ENCODE data around the gene TRRAP. TPM values are rescaled to one million over a fixed set of nuclear protein-coding genes. Genes with fewer than 3 reads are reported as not detected.

The TRRAP gene
- total and polyA plus RNA-seq, 5 donors = 11.3 to 26.1 (median 19.7) TPM

- Histone ChIP-seq H3K9me3 (ENCODE audit: control insufficient read depth, low read length) (no peaks in the 10 kb centered on the region), H3K4me1 (ENCODE audit: control insufficient read depth, insufficient read depth, low read length) (no peaks in the 10 kb centered on the region), H3K27ac (ENCODE audit: low read length) (no peak overlapping the region), H3K27me3 (ENCODE audit: control insufficient read depth, insufficient read depth) (no peaks in the 10 kb centered on the region), H3K4me3 (ENCODE audit: low read length) (no peak overlapping the region)
- WGBS = 99% methylated on average over 8 of the region's 8 CpGs
- ATAC-seq (no peak), DNase-seq (no peak)
- intact Hi-C loops (cut with DNase I) = loop anchor here in 1 of 4 donors (10.0 kb wide), 1 partner anchor 61 kb away; no protein-coding TSS in a partner anchor
These were observed 137.9 kb downstream of the TRRAP start for GRCh38 chr7:99016196-99016595.

GRCh38 chr7:99019523-99020412 is 141.4 kb downstream of the TRRAP start:
- peak overlapping the region; percentile 67 for H3K27ac ChIP-seq (ENCODE audit: low read length)
- H3K4me3 ChIP-seq (ENCODE audit: low read length) = no peak overlapping the region
- H3K4me1 ChIP-seq (ENCODE audit: control insufficient read depth, insufficient read depth, low read length) = peaks cover 3% of the 10 kb centered on the region
- intact Hi-C loops (cut with DNase I) = loop anchor here in 1 of 4 donors (10.0 kb wide), 1 partner anchor 65 kb away; no protein-coding TSS in a partner anchor
- H3K9me3 ChIP-seq (ENCODE audit: control insufficient read depth, low read length) = no peaks in the 10 kb centered on the region
- 75% methylated on average over 12 of the region's 12 CpGs for WGBS
- ATAC-seq (peak; percentile 41 to 73), DNase-seq (no peak)
- H3K27me3 ChIP-seq (ENCODE audit: control insufficient read depth, insufficient read depth) = no peaks in the 10 kb centered on the region

GRCh38 chr7:99020413-99020715 is 142.0 kb downstream of the TRRAP start:
- 95% methylated on average over 3 of the region's 3 CpGs for WGBS
- H3K4me1 ChIP-seq (ENCODE audit: control insufficient read depth, insufficient read depth, low read length) = peaks cover 3% of the 10 kb centered on the region
- H3K4me3 ChIP-seq (ENCODE audit: low read length) = no peak overlapping the region
- H3K9me3 ChIP-seq (ENCODE audit: control insufficient read depth, low read length) = no peaks in the 10 kb centered on the region
- no peak for DNase-seq
- no peak for ATAC-seq
- H3K27ac ChIP-seq (ENCODE audit: low read length) = peak overlapping the region; percentile 52
- no peaks in the 10 kb centered on the region for H3K27me3 ChIP-seq (ENCODE audit: control insufficient read depth, insufficient read depth)
- intact Hi-C loops (cut with DNase I) = no loop called here

- intact Hi-C loops (cut with DNase I) = no loop called here
- Histone ChIP-seq H3K27me3 (ENCODE audit: control insufficient read depth, insufficient read depth) (no peaks in the 10 kb centered on the region), H3K4me1 (ENCODE audit: control insufficient read depth, insufficient read depth, low read length) (peaks cover 3% of the 10 kb centered on the region), H3K27ac (ENCODE audit: low read length) (no peak overlapping the region), H3K4me3 (ENCODE audit: low read length) (no peak overlapping the region), H3K9me3 (ENCODE audit: control insufficient read depth, low read length) (no peaks in the 10 kb centered on the region)
- ATAC-seq (peak in 1 of 2 donors; percentile 45), DNase-seq (no peak)
- WGBS = 65% methylated on average over 3 of the region's 3 CpGs
These were observed 143.7 kb downstream of the TRRAP start for GRCh38 chr7:99021941-99022560.

GRCh38 chr7:99024066-99024465 is 145.7 kb downstream of the TRRAP start:
- no peak overlapping the region for H3K4me3 ChIP-seq (ENCODE audit: low read length)
- intact Hi-C loops (cut with DNase I) = no loop called here

GRCh38 chr7:99027241-99027640 is 148.9 kb downstream of the TRRAP start:
- no peak for ATAC-seq
- WGBS = 35% methylated on average over 3 of the region's 3 CpGs
- H3K4me3 ChIP-seq (ENCODE audit: low read length) = no peak overlapping the region
- no peak overlapping the region for H3K27ac ChIP-seq (ENCODE audit: low read length)
- H3K9me3 ChIP-seq (ENCODE audit: control insufficient read depth, low read length) = no peaks in the 10 kb centered on the region
- DNase-seq = no peak
- no peaks in the 10 kb centered on the region for H3K27me3 ChIP-seq (ENCODE audit: control insufficient read depth, insufficient read depth)
- peaks cover 3% of the 10 kb centered on the region for H3K4me1 ChIP-seq (ENCODE audit: control insufficient read depth, insufficient read depth, low read length)
- intact Hi-C loops (cut with DNase I) = no loop called here

More at GRCh38 chr7:99024066-99024465, 145.7 kb downstream of the TRRAP start:
- DNase-seq (no peak), ATAC-seq (no peak)
- peaks cover 3% of the 10 kb centered on the region for H3K4me1 ChIP-seq (ENCODE audit: control insufficient read depth, insufficient read depth, low read length)
- H3K9me3 ChIP-seq (ENCODE audit: control insufficient read depth, low read length) = no peaks in the 10 kb centered on the region
- no peak overlapping the region for H3K27ac ChIP-seq (ENCODE audit: low read length)
- no peaks in the 10 kb centered on the region for H3K27me3 ChIP-seq (ENCODE audit: control insufficient read depth, insufficient read depth)

- no peak overlapping the region for H3K4me3 ChIP-seq (ENCODE audit: low read length)
- H3K27me3 ChIP-seq (ENCODE audit: control insufficient read depth, insufficient read depth) = no peaks in the 10 kb centered on the region
- WGBS = 90% methylated on average over 20 of the region's 20 CpGs
- DNase-seq = peak in 1 of 3 donors; percentile 36
- ATAC-seq = no peak
- H3K9me3 ChIP-seq (ENCODE audit: control insufficient read depth, low read length) = no peaks in the 10 kb centered on the region
- peaks cover 3% of the 10 kb centered on the region for H3K4me1 ChIP-seq (ENCODE audit: control insufficient read depth, insufficient read depth, low read length)
- intact Hi-C loops (cut with DNase I) = no loop called here
- H3K27ac ChIP-seq (ENCODE audit: low read length) = no peak overlapping the region
These were observed 149.5 kb downstream of the TRRAP start for GRCh38 chr7:99027841-99028240.

- Histone ChIP-seq H3K27me3 (ENCODE audit: control insufficient read depth, insufficient read depth) (no peaks in the 10 kb centered on the region), H3K4me1 (ENCODE audit: control insufficient read depth, insufficient read depth, low read length) (peaks cover 3% of the 10 kb centered on the region), H3K4me3 (ENCODE audit: low read length) (no peak overlapping the region), H3K9me3 (ENCODE audit: control insufficient read depth, low read length) (no peaks in the 10 kb centered on the region), H3K27ac (ENCODE audit: low read length) (no peak overlapping the region)
- 89% methylated on average over 27 of the region's 27 CpGs for WGBS
- DNase-seq (peak in 1 of 3 donors; percentile 48), ATAC-seq (no peak)
- intact Hi-C loops (cut with DNase I) = no loop called here
These were observed 150.1 kb downstream of the TRRAP start for GRCh38 chr7:99028261-99028973.

DNA sequence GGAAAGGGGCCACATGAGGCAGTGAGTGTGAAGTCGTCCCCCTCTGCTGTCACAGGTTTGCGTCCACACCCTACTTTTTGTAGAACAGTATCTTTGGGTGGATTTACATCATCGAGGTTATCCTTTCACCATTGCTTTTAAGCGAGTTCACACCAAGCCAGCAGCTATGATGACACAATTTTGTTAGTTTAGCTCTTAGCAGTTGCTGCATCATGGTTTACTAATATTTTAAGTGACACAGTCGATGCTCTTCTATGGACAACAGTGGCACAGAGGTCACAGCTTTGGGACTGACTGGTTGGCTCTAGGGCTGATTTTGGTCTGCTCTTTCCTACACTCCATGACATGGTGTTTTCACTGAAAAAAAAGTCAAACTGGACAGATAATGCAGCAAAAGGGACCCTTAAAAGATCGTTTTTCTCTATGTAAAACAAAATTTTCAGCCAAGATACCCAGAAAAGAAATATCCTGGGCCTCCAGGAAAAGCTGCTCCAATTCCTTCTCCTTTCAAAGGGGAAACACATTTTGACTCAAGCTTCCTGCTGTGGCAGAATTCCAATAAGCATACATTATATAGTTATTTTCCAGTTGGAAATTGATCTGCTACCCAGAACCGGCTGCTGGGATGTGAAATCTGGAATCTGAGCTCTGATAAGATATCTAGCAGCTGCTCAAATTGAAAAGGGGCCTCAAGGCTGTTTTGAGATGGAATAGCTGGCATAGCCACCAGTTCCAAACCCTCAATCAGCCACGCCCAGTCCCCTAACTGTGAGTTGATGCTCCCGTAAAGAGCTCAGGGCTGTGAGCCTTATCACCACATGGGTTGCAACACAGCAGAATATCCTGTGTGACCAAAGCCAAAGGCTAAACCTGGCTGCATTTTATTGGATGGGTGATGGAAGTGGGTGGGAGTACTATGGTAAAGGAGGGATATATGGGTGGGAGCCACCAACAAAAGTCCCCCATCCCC is 151.4 kb downstream of the TRRAP start:
- Histone ChIP-seq H3K4me1 (ENCODE audit: control insufficient read depth, insufficient read depth, low read length) (peaks cover 3% of the 10 kb centered on the region), H3K27ac (ENCODE audit: low read length) (peak overlapping the region; percentile 58), H3K27me3 (ENCODE audit: control insufficient read depth, insufficient read depth) (no peaks in the 10 kb centered on the region), H3K9me3 (ENCODE audit: control insufficient read depth, low read length) (no peaks in the 10 kb centered on the region), H3K4me3 (ENCODE audit: low read length) (no peak overlapping the region)
- WGBS = 80% methylated on average over 9 of the region's 9 CpGs
- ATAC-seq (peak in 1 of 2 donors; percentile 17), DNase-seq (no peak)
- intact Hi-C loops (cut with DNase I) = no loop called here

GRCh38 chr7:99030457-99030856 is 152.1 kb downstream of the TRRAP start:
- Histone ChIP-seq H3K4me1 (ENCODE audit: control insufficient read depth, insufficient read depth, low read length) (peaks cover 3% of the 10 kb centered on the region), H3K27ac (ENCODE audit: low read length) (peak overlapping the region; percentile 58), H3K4me3 (ENCODE audit: low read length) (no peak overlapping the region), H3K9me3 (ENCODE audit: control insufficient read depth, low read length) (no peaks in the 10 kb centered on the region), H3K27me3 (ENCODE audit: control insufficient read depth, insufficient read depth) (no peaks in the 10 kb centered on the region)
- WGBS = 96% methylated on average over 6 of the region's 6 CpGs
- DNase-seq (no peak), ATAC-seq (peak in 1 of 2 donors; percentile 3)
- intact Hi-C loops (cut with DNase I) = no loop called here

Measured in right cardiac atrium (tissue), 5 donors.